Panc1 (cell line): ENCODE data around the gene STAT5A. TPM values are rescaled to one million over a fixed set of nuclear protein-coding genes. Genes with fewer than 3 reads are reported as not detected.

Experiments
- ATAC-seq: fragments of 200-7000 bp; cut with Tn5 transposase; 2 replicates; pipeline ENCODE4 v1.9.1; 2020; ENCODE audit warnings: mild to moderate bottlenecking, moderate library complexity
- BruUV-seq: library from RNA; stranded (reverse); fragments of 400-500 nt; replicated peaks from 2 replicates; lab custom pipeline; 2021; lab: Mats Ljungman, UMichigan
- CTCF ChIA-PET: fragments of 300-600 bp; sonication (Branson Sonifier 250); formaldehyde crosslinking; loops from one replicate; lab custom pipeline; 2022; ENCODE audit warnings: antibody characterized with exemption; lab: Charles Lee
- POLR2A ChIA-PET: fragments of 300-600 bp; sonication (Branson Sonifier 250); formaldehyde crosslinking; loops from one replicate; lab custom pipeline; 2022; ENCODE audit warnings: antibody characterized with exemption; lab: Charles Lee
- DNase-seq: peaks from one replicate; pipeline ENCODE4 v3.0.0-alpha.2; 2010; ENCODE audit warnings: low read depth, low spot score
- H3K27ac ChIP-seq: 2 replicates; pipeline ENCODE4 v1.5.1; 2011; ENCODE audit warnings: mild to moderate bottlenecking, low read length, inconsistent platforms
- H3K27me3 ChIP-seq: fragments of 200-500 bp; sonication (Bioruptor generic); 2 replicates; pipeline ENCODE4 v1.6.0; 2014; ENCODE audit warnings: low read length, inconsistent platforms; ENCODE audit not compliant: control insufficient read depth, insufficient read depth
- H3K36me3 ChIP-seq: fragments of 200-500 bp; sonication (Bioruptor generic); 2 replicates; pipeline ENCODE4 v1.5.1; 2014; ENCODE audit warnings: inconsistent platforms, mild to moderate bottlenecking, low read length, moderate library complexity; ENCODE audit not compliant: control insufficient read depth, insufficient read depth
- H3K4me1 ChIP-seq: 2 replicates; pipeline ENCODE4 v1.5.1; 2011; ENCODE audit warnings: inconsistent platforms, mild to moderate bottlenecking, low read length, moderate library complexity; ENCODE audit not compliant: control insufficient read depth, insufficient read depth
- H3K4me3 ChIP-seq, 2 experiments: 2 replicates each; pipeline ENCODE4 v1.5.1; 2011 to 2012; ENCODE audit warnings: low read depth in 2 of 2, low read length in 2 of 2, mild to moderate bottlenecking in 2 of 2, inconsistent platforms in 1 of 2, moderate library complexity in 1 of 2
- H3K9me3 ChIP-seq: fragments of 200-500 bp; sonication (Bioruptor generic); 2 replicates; pipeline ENCODE4 v1.5.1; 2014; ENCODE audit warnings: low read depth, mild to moderate bottlenecking, inconsistent platforms, low read length, moderate library complexity; ENCODE audit not compliant: control insufficient read depth, insufficient read depth
- CTCF ChIP-seq: fragments of 450-650 bp; IDR thresholded peaks from 2 replicates; pipeline ENCODE4 v1.5.1; 2017; ENCODE audit warnings: mild to moderate bottlenecking
- POLR2AphosphoS5 ChIP-seq: IDR thresholded peaks from 2 replicates; pipeline ENCODE4 v1.6.1; 2012; ENCODE audit warnings: mild to moderate bottlenecking, low read depth, low read length, moderate library complexity
- REST ChIP-seq, 2 experiments: IDR thresholded peaks; 2 replicates each; pipeline ENCODE4 v1.6.1; 2011 to 2012; ENCODE audit warnings: low read depth in 2 of 2, control low read depth in 1 of 2, low read length in 1 of 2, mild to moderate bottlenecking in 1 of 2, moderate library complexity in 1 of 2; ENCODE audit not compliant: insufficient read depth in 1 of 2
- SIN3A ChIP-seq: IDR thresholded peaks from 2 replicates; pipeline ENCODE4 v1.6.1; 2012; ENCODE audit warnings: low read depth, mild to moderate bottlenecking, low read length, moderate library complexity, borderline replicate concordance; ENCODE audit not compliant: insufficient read depth
- TCF7L2 ChIP-seq: IDR thresholded peaks from 2 replicates; pipeline ENCODE4 v1.6.1; 2011; ENCODE audit warnings: mild to moderate bottlenecking, low read depth, low read length, inconsistent platforms
- in situ Hi-C: cut with HindIII; loops from 2 replicates; pipeline ENCODE4 v1.10.0; 2016; ENCODE audit warnings: low sequenced_read_pairs, low pct_unique_long_range_greater_than_20kb
- intact Hi-C: fragments of 100-400 bp; cut with micrococcal nuclease; formaldehyde crosslinking; loops from one replicate; pipeline ENCODE4 v1.10.0; 2022; ENCODE audit not compliant: unreplicated experiment
- total RNA-seq: library from RNA; stranded (reverse); gene quantifications from one replicate; pipeline ENCODE4 v1.2.1, GENCODE V29; 2021; ENCODE audit not compliant: unreplicated experiment

Gene STAT5A
- total RNA-seq, 1 experiment from 2014 or later, result 26.7 TPM

GRCh38 chr17:42286411-42287221 lies 1.7 kb upstream of the STAT5A start:
- peak overlapping the region in 1 of 2 experiments; percentile 48; a peak in 2 of 4 replicates for H3K4me3 ChIP-seq
- no peak for ATAC-seq
- H3K27me3 ChIP-seq, result no peaks in the 10 kb centered on the region
- H3K27ac ChIP-seq, result peak overlapping the region; percentile 93
- DNase-seq, result no peak
- ChIA-PET POLR2A (interaction anchor here (0.7 kb wide), 2 partner anchors 65 to 296 kb away, joined by 6 to 13 read pairs; no protein-coding TSS in a partner anchor), CTCF (interaction anchor here (0.6 to 0.9 kb wide), 3 partner anchors 64 to 140 kb away, joined by 3 to 4 read pairs (median 4); no protein-coding TSS in a partner anchor)
- intact Hi-C loops (no loop called here), in situ Hi-C loops (no loop called here)
- TSS peak; percentile 80 for BruUV-seq
- TF ChIP-seq TCF7L2 (no peak), SIN3A (no peak), CTCF (no peak), POLR2AphosphoS5 (no peak), REST (IDR thresholded peaks at IDR 0.05; ENCODE audit: insufficient read depth in 1 of 2, low read depth in 2 of 2, low read length in 1 of 2) (no peak)
- no peaks in the 10 kb centered on the region for H3K9me3 ChIP-seq
- H3K36me3 ChIP-seq, result no peaks in the 10 kb centered on the region
- H3K4me1 ChIP-seq, result peaks cover 32% of the 10 kb centered on the region

GRCh38 chr17:42287305-42287976 lies 857 bp upstream of the STAT5A start:
- peaks cover 32% of the 10 kb centered on the region for H3K4me1 ChIP-seq
- in situ Hi-C loops, result no loop called here
- peak overlapping the region; percentile 41 to 48 for H3K4me3 ChIP-seq
- CTCF ChIA-PET, result interaction anchor here (0.6 to 0.9 kb wide), 4 partner anchors 65 to 139 kb away, joined by 3 to 4 read pairs (median 4); no protein-coding TSS in a partner anchor
- POLR2A ChIA-PET, result interaction anchor here (0.7 kb wide), 1 partner anchor 66 kb away, joined by 6 read pairs; no protein-coding TSS in a partner anchor
- ATAC-seq (peak; percentile 84), DNase-seq (no peak)
- TF ChIP-seq POLR2AphosphoS5 (peak; percentile 83; the same call in 1 of the 2 replicates), SIN3A (no peak)
- no peaks in the 10 kb centered on the region for H3K36me3 ChIP-seq
- no peaks in the 10 kb centered on the region for H3K27me3 ChIP-seq
- intact Hi-C loops, result no loop called here
- peak overlapping the region; percentile 93 for H3K27ac ChIP-seq
- H3K9me3 ChIP-seq, result no peaks in the 10 kb centered on the region
- BruUV-seq, result no TSS peak
